GM12865 (cell line): Measurements from ENCODE around the gene BATF.

Experiments used
- DNase-seq: peaks from one replicate; pipeline ENCODE4 v3.0.0; 2010; ENCODE audit warnings: low read depth
- H3K4me3 ChIP-seq: 2 replicates; pipeline ENCODE4 v1.5.1; 2011; ENCODE audit warnings: mild to moderate bottlenecking, low read depth, low read length, control low read depth
- CTCF ChIP-seq: IDR thresholded peaks from 2 replicates; pipeline ENCODE4 v1.5.1; 2011; ENCODE audit warnings: low read length, control low read depth, low read depth, inconsistent platforms; ENCODE audit not compliant: insufficient read depth; ENCODE audit errors: missing control alignments

BATF gene

GRCh38 chr14:75578102-75578785, 56.0 kb downstream of the BATF start, which contains the start of gene FLVCR2:
TSS of gene FLVCR2 (plus strand) at chr14:75578620. CDS start at chr14:75578973, 353 bp downstream.
- no peak for TF ChIP-seq CTCF
- peak within 1 kb of the TSS; percentile 76 for H3K4me3 ChIP-seq
- DNase-seq: peak; percentile 60

GRCh38 chr14:75578786-75579337, 56.6 kb downstream of the BATF start:
- DNase-seq: no peak
- no peak for TF ChIP-seq CTCF

GRCh38 chr14:75579338-75579864, 57.1 kb downstream of the BATF start:
- H3K4me3 ChIP-seq: peak overlapping the region; percentile 76
- DNase-seq: no peak

More at GRCh38 chr14:75578786-75579337, 56.6 kb downstream of the BATF start:
- peak overlapping the region; percentile 76 for H3K4me3 ChIP-seq

GRCh38 chr14:75579882-75580281, 57.6 kb downstream of the BATF start:
- no peak overlapping the region for H3K4me3 ChIP-seq
- TF ChIP-seq CTCF: no peak
- DNase-seq: no peak

More at GRCh38 chr14:75579338-75579864, 57.1 kb downstream of the BATF start:
- no peak for TF ChIP-seq CTCF

- no peak overlapping the region for H3K4me3 ChIP-seq
- no peak for TF ChIP-seq CTCF
- DNase-seq: no peak
Observed at GRCh38 chr14:75587388-75587787, 65.1 kb downstream of the BATF start.

- no peak for DNase-seq
- TF ChIP-seq CTCF: no peak
- H3K4me3 ChIP-seq: no peak overlapping the region
Observed at GRCh38 chr14:75589931-75590330, 67.7 kb downstream of the BATF start.
